AG04450 (cell line): ENCODE results near the gene KCNJ4. TPM values are rescaled to one million over a fixed set of nuclear protein-coding genes. Genes with fewer than 3 reads are reported as not detected.
A peak's percentile ranks its signal among the peaks of the same experiment; 100 is the strongest.
"Not testable (repeated sequence)": the region's sequence is repeated elsewhere in the genome, so short reads cannot be mapped to it uniquely, and the experiment has no call there.

Experiments used
- CTCF ChIA-PET: fragments of 300-600, 350-600 bp; formaldehyde crosslinking; extraction: SDS; loops from one replicate; lab custom pipeline; 2022; ENCODE audit warnings: antibody characterized with exemption, inconsistent platforms; lab: Charles Lee
- POLR2A ChIA-PET: fragments of 350-600 bp; formaldehyde crosslinking; extraction: SDS; loops from one replicate; lab custom pipeline; 2021; ENCODE audit warnings: antibody characterized with exemption, inconsistent platforms; lab: Yijun Ruan, JAX
- DNase-seq: peaks from one replicate; pipeline ENCODE4 v3.0.0-alpha.2; 2011; ENCODE audit warnings: low read depth, low spot score
- H3K27ac ChIP-seq: one replicate; pipeline ENCODE4 v1.5.1; 2012; ENCODE audit warnings: low read depth, low read length, control low read depth
- H3K27me3 ChIP-seq: one replicate; pipeline ENCODE4 v1.6.0; 2012; ENCODE audit warnings: low read length; ENCODE audit not compliant: control insufficient read depth, insufficient read depth
- H3K4me3 ChIP-seq: 2 replicates; pipeline ENCODE4 v1.5.1; 2011; ENCODE audit warnings: mild to moderate bottlenecking, low read depth, low read length, control low read depth
- H3K9me3 ChIP-seq: 2 replicates; pipeline ENCODE4 v1.5.1; 2012; ENCODE audit warnings: low read length; ENCODE audit not compliant: control insufficient read depth, insufficient read depth
- polyA plus RNA-seq: library from polyadenylated mRNA; depleted of rRNA; stranded (reverse); fragments of >200 nt; gene quantifications from 2 replicates; pipeline ENCODE4 v1.2.3, GENCODE V29; 2011
- TF ChIP-seq, protein P1 (sequence below): IDR thresholded peaks from 2 replicates; pipeline ENCODE4 v1.5.1; 2011; ENCODE audit warnings: low read depth, low read length, control low read depth, inconsistent platforms

The KCNJ4 gene
- polyA plus RNA-seq, 1 experiment, result not detected

- CTCF ChIA-PET, result interaction anchor here (0.6 kb wide), 1 partner anchor 192 kb away, joined by 4 read pairs; no protein-coding TSS in a partner anchor
- TF ChIP-seq, protein P1, sequence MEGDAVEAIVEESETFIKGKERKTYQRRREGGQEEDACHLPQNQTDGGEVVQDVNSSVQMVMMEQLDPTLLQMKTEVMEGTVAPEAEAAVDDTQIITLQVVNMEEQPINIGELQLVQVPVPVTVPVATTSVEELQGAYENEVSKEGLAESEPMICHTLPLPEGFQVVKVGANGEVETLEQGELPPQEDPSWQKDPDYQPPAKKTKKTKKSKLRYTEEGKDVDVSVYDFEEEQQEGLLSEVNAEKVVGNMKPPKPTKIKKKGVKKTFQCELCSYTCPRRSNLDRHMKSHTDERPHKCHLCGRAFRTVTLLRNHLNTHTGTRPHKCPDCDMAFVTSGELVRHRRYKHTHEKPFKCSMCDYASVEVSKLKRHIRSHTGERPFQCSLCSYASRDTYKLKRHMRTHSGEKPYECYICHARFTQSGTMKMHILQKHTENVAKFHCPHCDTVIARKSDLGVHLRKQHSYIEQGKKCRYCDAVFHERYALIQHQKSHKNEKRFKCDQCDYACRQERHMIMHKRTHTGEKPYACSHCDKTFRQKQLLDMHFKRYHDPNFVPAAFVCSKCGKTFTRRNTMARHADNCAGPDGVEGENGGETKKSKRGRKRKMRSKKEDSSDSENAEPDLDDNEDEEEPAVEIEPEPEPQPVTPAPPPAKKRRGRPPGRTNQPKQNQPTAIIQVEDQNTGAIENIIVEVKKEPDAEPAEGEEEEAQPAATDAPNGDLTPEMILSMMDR, result no peak
- H3K27ac ChIP-seq, result no peak overlapping the region
These were observed 57.6 kb downstream of the KCNJ4 start for GRCh38 chr22:38397189-38398085.

DNA sequence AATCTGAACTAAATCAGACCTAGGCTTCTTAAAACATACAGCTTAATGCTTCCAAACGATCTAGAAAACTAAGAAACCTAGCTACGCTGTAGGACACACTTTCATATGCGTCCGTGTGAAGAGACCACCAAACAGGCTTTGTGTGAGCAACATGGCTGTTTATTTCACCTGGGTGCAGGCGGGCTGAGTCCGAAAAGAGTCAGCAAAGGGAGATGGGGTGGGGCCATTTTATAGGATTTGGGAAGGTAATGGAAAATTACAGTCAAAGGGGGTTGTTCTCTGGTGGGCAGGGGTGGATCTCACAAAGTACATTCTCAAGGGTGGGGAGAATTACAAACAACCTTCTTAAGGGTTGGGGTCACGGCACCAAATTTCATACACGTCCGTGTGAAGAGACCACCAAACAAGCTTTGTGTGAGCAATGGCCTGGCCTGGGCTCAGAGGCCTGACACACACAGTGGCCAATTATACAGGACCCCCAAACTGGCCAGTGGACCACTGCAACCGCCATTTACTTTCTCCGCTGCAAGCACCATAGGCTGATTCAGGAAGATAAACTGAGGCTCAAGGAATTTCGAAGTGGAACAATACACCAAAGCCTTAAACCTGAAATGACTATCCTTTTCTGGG lies 58.4 kb downstream of the KCNJ4 start:
- CTCF ChIA-PET, H3K9me3 ChIP-seq, H3K27ac ChIP-seq, H3K27me3 ChIP-seq, DNase-seq, POLR2A ChIA-PET: not testable (repeated sequence)
- H3K4me3 ChIP-seq, result peak overlapping the region; percentile 70; the same call in 1 of the 2 replicates

More at GRCh38 chr22:38397189-38398085, 57.6 kb downstream of the KCNJ4 start:
- Histone ChIP-seq H3K27me3 (peaks cover 13% of the 10 kb centered on the region), H3K4me3 (peak overlapping the region; percentile 70), H3K9me3 (no peaks in the 10 kb centered on the region)
- POLR2A ChIA-PET, result no interaction called here
- DNase-seq, result no peak

DNA sequence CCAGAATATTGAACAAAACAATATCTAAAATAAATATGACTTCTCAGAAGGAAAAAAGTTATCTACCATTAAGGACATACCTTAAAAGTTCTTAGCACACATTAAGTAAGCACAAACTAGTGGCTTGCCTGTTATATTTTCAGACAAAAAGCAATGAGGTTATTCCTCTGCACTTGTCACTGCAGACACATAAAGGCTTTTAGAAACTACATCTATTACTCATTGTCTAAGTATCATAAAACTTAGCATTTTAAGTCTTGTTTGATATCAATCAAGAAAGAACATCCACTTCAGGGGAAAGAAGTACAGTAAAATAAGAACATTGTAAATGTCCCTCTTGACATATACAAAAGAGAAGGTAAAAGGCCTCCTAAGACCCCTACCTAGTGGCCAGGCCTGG lies 59.1 kb downstream of the KCNJ4 start:
- CTCF ChIA-PET, H3K27ac ChIP-seq, POLR2A ChIA-PET, H3K9me3 ChIP-seq, H3K27me3 ChIP-seq, DNase-seq: not testable (repeated sequence)
- peak overlapping the region; percentile 31; the same call in 1 of the 2 replicates for H3K4me3 ChIP-seq

GRCh38 chr22:38394929-38395624 lies 59.9 kb downstream of the KCNJ4 start:
- H3K27me3 ChIP-seq, H3K4me3 ChIP-seq, DNase-seq, H3K27ac ChIP-seq, H3K9me3 ChIP-seq, POLR2A ChIA-PET, CTCF ChIA-PET: not testable (repeated sequence)

DNA sequence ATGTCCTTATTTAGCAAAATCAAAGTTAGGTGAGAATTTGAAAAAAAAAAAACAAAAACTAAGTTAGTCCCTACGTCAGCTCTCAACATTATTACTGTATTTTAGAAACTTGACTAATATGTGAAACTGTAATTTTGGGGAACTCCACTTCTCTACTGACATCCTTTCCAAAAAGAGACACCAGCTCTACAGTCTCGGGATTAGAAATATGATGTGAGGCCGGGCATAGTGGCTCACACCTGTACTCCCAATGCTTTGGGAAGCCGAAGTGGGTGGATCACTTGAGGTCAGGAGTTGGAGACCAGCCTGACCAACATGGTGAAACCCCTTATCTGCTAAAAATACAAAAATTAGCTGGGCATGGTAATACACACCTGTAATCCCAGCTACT lies 65.6 kb downstream of the KCNJ4 start:
- DNase-seq, H3K4me3 ChIP-seq, POLR2A ChIA-PET, CTCF ChIA-PET, H3K27ac ChIP-seq, H3K9me3 ChIP-seq, H3K27me3 ChIP-seq: not testable (repeated sequence)

DNA sequence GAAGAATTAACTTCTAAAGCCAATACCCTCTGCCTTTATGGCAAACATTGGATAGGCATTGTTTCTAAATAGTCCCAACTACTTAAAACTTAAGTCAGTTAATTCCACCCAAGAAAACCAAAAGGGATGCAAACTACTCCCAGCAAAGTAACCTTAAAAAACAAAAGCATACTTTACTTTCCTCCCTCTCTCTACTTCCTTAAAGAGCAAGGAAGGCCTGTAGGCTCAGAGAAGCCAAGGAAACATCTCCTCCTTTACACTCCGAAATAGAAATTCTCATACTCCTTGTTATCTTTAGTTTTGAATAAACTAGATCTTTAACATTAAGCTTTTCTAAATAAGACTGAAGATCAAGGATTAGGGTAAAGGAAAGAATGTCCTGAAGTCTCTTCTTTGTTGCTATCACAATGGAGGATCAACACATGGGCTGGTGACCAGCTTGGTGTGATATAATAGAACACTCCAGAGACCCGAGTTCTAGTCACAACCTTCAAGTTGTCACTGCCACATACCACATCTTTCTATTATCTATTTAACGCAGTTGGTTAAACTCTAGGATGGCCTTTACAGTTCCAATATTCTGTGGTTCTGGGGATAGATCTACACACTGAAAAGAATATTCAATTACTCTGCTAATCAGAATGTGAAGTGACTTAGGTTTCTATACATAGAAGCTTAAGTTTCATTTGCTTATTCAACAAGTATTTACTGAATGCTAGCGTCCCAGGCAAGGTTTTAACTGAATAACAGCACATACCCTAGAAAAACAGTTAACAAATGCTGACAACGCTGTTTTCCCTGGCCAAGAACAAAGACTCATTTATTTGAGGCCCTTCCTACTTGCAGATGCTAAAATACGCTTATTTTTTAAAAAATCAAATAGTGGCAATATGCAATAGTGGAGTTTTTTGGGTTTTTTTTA lies 66.2 kb downstream of the KCNJ4 start:
- H3K27ac ChIP-seq, H3K27me3 ChIP-seq, H3K4me3 ChIP-seq, DNase-seq, POLR2A ChIA-PET, CTCF ChIA-PET, H3K9me3 ChIP-seq: not testable (repeated sequence)

DNA sequence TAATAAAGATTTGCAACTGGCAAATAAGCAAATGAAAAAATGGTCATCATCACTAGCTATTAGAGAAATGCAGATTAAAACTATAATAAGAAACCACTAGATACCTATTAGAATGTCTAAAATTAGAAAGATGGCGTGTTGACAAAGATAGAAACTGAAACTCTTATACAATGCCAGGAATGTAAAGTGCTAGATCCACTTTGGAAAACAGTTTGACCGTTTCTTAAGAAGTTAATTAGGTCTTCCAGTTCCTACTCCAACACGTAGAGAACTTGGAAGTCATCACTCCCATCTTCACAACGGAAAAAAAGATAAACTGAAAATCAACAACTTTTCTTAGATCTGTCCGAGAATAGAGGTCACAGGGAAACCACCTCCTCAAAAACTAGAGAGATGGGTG lies 68.1 kb downstream of the KCNJ4 start:
- H3K9me3 ChIP-seq, POLR2A ChIA-PET, DNase-seq, H3K27ac ChIP-seq, H3K4me3 ChIP-seq, CTCF ChIA-PET, H3K27me3 ChIP-seq: not testable (repeated sequence)
